ENCODE measurements around the gene BCL2L14.

The BCL2L14 gene

GRCh38 chr12:12088761-12089160 lies 18.0 kb downstream of the BCL2L14 start:
- TF ChIP-seq CTCF (IDR thresholded peaks at IDR 0.05) = no peak
- Histone ChIP-seq H3K4me1 (ENCODE audit: control insufficient read depth in 1 of 2, insufficient read depth in 1 of 2, low read depth in 1 of 2, low read length in 1 of 2) (no peaks in the 10 kb centered on the region), H3K4me3 (ENCODE audit: low read depth in 1 of 2, low read length in 1 of 2) (no peak overlapping the region), H3K36me3 (no peaks in the 10 kb centered on the region), H3K27me3 (peaks cover 4% of the 10 kb centered on the region), H3K27ac (no peak overlapping the region), H3K9me3 (no peaks in the 10 kb centered on the region)

- Histone ChIP-seq H3K36me3 (no peaks in the 10 kb centered on the region), H3K9me3 (no peaks in the 10 kb centered on the region), H3K4me3 (ENCODE audit: low read depth in 1 of 2, low read length in 1 of 2) (no peak overlapping the region), H3K27me3 (peaks cover 10% of the 10 kb centered on the region), H3K27ac (no peak overlapping the region), H3K4me1 (ENCODE audit: control insufficient read depth in 1 of 2, insufficient read depth in 1 of 2, low read depth in 1 of 2, low read length in 1 of 2) (no peaks in the 10 kb centered on the region)
- TF ChIP-seq CTCF (IDR thresholded peaks at IDR 0.05) = no peak
Observed at GRCh38 chr12:12091071-12091470, 20.3 kb downstream of the BCL2L14 start.

- no peaks in the 10 kb centered on the region for H3K36me3 ChIP-seq
- no peak overlapping the region for H3K27ac ChIP-seq
- no peak overlapping the region for H3K4me3 ChIP-seq (ENCODE audit: low read depth in 1 of 2, low read length in 1 of 2)
- no peaks in the 10 kb centered on the region for H3K9me3 ChIP-seq
- H3K4me1 ChIP-seq (ENCODE audit: control insufficient read depth in 1 of 2, insufficient read depth in 1 of 2, low read depth in 1 of 2, low read length in 1 of 2) = no peaks in the 10 kb centered on the region
- TF ChIP-seq CTCF (IDR thresholded peaks at IDR 0.05) = no peak
- H3K27me3 ChIP-seq = peaks cover 10% of the 10 kb centered on the region
Observed at GRCh38 chr12:12091977-12092663, 21.4 kb downstream of the BCL2L14 start.

GRCh38 chr12:12094481-12094880 lies 23.7 kb downstream of the BCL2L14 start:
- Histone ChIP-seq H3K27me3 (peaks cover 10% of the 10 kb centered on the region), H3K27ac (no peak overlapping the region), H3K4me1 (ENCODE audit: control insufficient read depth in 1 of 2, insufficient read depth in 1 of 2, low read depth in 1 of 2, low read length in 1 of 2) (no peaks in the 10 kb centered on the region), H3K4me3 (ENCODE audit: low read depth in 1 of 2, low read length in 1 of 2) (no peak overlapping the region), H3K36me3 (no peaks in the 10 kb centered on the region), H3K9me3 (no peaks in the 10 kb centered on the region)
- no peak for TF ChIP-seq CTCF (IDR thresholded peaks at IDR 0.05)

GRCh38 chr12:12095021-12095420 lies 24.3 kb downstream of the BCL2L14 start:
- H3K36me3 ChIP-seq = no peaks in the 10 kb centered on the region
- H3K9me3 ChIP-seq = no peaks in the 10 kb centered on the region
- no peaks in the 10 kb centered on the region for H3K4me1 ChIP-seq (ENCODE audit: control insufficient read depth in 1 of 2, insufficient read depth in 1 of 2, low read depth in 1 of 2, low read length in 1 of 2)
- TF ChIP-seq CTCF (IDR thresholded peaks at IDR 0.05) = no peak
- H3K27ac ChIP-seq = no peak overlapping the region
- H3K27me3 ChIP-seq = peaks cover 10% of the 10 kb centered on the region
- no peak overlapping the region for H3K4me3 ChIP-seq (ENCODE audit: low read depth in 1 of 2, low read length in 1 of 2)
